ENCODE data around the gene BNC2. TPM values are rescaled to one million over a fixed set of nuclear protein-coding genes. Genes with fewer than 3 reads are reported as not detected.

BNC2 gene
- total RNA-seq, 2 donors from 2014 or later: 0.99 to 1.8 TPM

DNA sequence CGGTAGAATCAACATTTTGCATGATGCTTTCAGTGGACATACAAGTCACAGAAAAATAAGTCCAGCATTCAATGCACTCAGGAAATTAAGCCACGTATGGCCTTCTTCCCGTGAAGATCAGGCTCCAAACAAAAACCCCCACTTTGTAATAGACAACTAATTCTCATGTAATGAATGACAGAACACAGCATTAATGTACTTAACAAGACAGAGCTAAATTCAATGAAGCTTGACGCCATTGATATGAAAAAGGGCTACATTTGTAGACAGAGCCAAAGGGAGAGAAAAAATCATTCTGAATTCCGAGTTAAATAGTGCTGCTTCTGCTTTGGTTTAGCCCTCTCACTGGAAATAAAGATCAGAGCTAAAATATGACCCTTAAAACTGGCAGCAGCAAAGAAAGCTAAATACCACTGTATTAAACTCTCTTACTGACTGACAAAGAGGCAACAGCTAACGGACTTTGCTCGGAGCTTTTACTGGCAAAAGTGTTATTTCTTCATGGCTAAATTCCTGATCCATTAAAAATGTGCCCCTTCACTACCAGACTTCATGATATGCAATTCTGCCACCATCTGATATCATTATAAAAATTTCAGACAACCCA, 250.5 kb downstream of the BNC2 start:
- 64 to 71% methylated on average over 7 of the region's 7 CpGs for whole genome bisulfite sequencing, 2 donors
- no peak overlapping the region for H3K27ac ChIP-seq
- DNase-seq (no peak), ATAC-seq (no peak)
- H3K36me3 ChIP-seq (replicated peaks in 1 of 2; ENCODE audit: insufficient read depth in 1 of 2, low read depth in 2 of 2): no peaks in the 10 kb centered on the region
- H3K27me3 ChIP-seq: no peaks in the 10 kb centered on the region
- no peak overlapping the region for H3K4me3 ChIP-seq
- TF ChIP-seq, protein P1, sequence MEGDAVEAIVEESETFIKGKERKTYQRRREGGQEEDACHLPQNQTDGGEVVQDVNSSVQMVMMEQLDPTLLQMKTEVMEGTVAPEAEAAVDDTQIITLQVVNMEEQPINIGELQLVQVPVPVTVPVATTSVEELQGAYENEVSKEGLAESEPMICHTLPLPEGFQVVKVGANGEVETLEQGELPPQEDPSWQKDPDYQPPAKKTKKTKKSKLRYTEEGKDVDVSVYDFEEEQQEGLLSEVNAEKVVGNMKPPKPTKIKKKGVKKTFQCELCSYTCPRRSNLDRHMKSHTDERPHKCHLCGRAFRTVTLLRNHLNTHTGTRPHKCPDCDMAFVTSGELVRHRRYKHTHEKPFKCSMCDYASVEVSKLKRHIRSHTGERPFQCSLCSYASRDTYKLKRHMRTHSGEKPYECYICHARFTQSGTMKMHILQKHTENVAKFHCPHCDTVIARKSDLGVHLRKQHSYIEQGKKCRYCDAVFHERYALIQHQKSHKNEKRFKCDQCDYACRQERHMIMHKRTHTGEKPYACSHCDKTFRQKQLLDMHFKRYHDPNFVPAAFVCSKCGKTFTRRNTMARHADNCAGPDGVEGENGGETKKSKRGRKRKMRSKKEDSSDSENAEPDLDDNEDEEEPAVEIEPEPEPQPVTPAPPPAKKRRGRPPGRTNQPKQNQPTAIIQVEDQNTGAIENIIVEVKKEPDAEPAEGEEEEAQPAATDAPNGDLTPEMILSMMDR (IDR thresholded peaks at IDR 0.05): no peak
- TF ChIP-seq POLR2A (IDR thresholded peaks at IDR 0.05): no peak
- H3K4me1 ChIP-seq: no peaks in the 10 kb centered on the region
- intact Hi-C loops (cut with DNase I): no loop called here
- H3K9me3 ChIP-seq: no peaks in the 10 kb centered on the region

DNA sequence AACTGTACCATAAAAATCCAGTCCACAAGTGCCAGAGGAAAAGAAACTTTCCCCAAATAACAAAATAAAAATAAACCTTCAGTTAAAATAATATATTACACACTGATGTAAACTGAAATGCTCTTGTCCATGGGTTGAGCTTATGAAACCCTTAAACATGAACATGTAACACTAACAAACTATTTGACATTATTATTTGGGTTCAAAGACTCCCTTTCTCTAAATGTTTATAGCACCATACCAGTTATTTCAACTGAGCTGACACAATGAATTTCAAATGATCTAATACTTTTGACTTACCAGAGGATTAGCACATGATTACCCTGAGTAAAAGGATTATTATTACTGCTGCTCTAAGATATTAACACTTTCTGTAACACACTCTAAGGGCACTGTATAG, 251.1 kb downstream of the BNC2 start:
- intact Hi-C loops (cut with DNase I): no loop called here
- Histone ChIP-seq H3K9me3 (no peaks in the 10 kb centered on the region), H3K4me3 (no peak overlapping the region), H3K27me3 (no peaks in the 10 kb centered on the region), H3K27ac (no peak overlapping the region), H3K4me1 (no peaks in the 10 kb centered on the region), H3K36me3 (replicated peaks in 1 of 2; ENCODE audit: insufficient read depth in 1 of 2, low read depth in 2 of 2) (no peaks in the 10 kb centered on the region)
- TF ChIP-seq POLR2A (IDR thresholded peaks at IDR 0.05): no peak
- TF ChIP-seq, protein P1 (IDR thresholded peaks at IDR 0.05): no peak
- DNase-seq (no peak), ATAC-seq (no peak)

DNA sequence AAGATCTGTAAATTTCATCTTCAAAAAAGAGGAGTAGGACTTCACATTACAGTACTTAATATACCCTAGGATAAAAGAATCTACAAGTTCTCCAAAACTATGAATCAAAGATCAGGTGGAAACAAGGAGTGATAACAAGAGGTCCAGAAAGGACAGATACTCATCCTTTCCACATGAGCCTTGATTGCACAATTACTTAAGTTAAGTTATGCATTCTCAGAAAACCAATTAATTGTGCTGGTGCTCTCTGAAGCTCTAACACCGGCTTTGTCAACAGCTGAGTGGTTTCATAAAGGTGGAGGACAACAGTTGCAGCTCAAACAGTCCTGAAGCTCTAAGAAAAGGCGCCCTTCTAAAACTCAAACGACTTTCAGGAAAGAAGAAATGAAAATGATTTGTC, 251.9 kb downstream of the BNC2 start:
- no peaks in the 10 kb centered on the region for H3K27me3 ChIP-seq
- no peak overlapping the region for H3K4me3 ChIP-seq
- no peak for DNase-seq
- intact Hi-C loops (cut with DNase I): no loop called here
- no peaks in the 10 kb centered on the region for H3K9me3 ChIP-seq
- 57 to 59% methylated on average over 3 of the region's 3 CpGs for WGBS, 2 donors
- H3K36me3 ChIP-seq (replicated peaks in 1 of 2; ENCODE audit: insufficient read depth in 1 of 2, low read depth in 2 of 2): no peaks in the 10 kb centered on the region
- TF ChIP-seq, protein P1 (IDR thresholded peaks at IDR 0.05): no peak
- no peak for TF ChIP-seq POLR2A (IDR thresholded peaks at IDR 0.05)
- no peak overlapping the region for H3K27ac ChIP-seq
- no peak for ATAC-seq
- no peaks in the 10 kb centered on the region for H3K4me1 ChIP-seq

DNA sequence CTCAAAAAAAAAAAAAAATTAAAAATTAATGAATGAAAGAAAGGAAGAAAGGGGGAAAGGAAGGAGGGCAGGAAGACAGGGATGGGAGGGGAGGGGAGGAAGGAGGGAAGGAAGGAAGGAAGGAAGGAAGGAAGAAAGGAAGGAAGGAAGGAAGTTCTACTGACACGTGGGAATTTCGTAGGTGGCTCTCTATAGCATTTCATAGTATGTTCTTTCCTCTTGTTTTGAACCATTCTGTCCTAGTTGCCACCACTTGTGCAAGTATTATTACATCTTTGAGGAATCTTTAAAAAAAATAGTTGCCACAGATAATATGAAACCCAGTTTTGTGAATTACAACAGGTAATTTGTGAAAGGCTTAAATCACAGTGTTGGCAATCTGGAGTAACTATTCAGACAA, 253.8 kb downstream of the BNC2 start:
- H3K36me3 ChIP-seq (replicated peaks in 1 of 2; ENCODE audit: insufficient read depth in 1 of 2, low read depth in 2 of 2): no peaks in the 10 kb centered on the region
- WGBS, 2 donors: 72 to 85% methylated on average over 2 of the region's 2 CpGs
- no peaks in the 10 kb centered on the region for H3K4me1 ChIP-seq
- no peak overlapping the region for H3K27ac ChIP-seq
- intact Hi-C loops (cut with DNase I): no loop called here
- H3K27me3 ChIP-seq: no peaks in the 10 kb centered on the region
- no peak for ATAC-seq
- TF ChIP-seq, protein P1 (IDR thresholded peaks at IDR 0.05): no peak
- TF ChIP-seq POLR2A (IDR thresholded peaks at IDR 0.05): no peak
- no peak for DNase-seq
- H3K4me3 ChIP-seq: no peak overlapping the region
- H3K9me3 ChIP-seq: no peaks in the 10 kb centered on the region

DNA sequence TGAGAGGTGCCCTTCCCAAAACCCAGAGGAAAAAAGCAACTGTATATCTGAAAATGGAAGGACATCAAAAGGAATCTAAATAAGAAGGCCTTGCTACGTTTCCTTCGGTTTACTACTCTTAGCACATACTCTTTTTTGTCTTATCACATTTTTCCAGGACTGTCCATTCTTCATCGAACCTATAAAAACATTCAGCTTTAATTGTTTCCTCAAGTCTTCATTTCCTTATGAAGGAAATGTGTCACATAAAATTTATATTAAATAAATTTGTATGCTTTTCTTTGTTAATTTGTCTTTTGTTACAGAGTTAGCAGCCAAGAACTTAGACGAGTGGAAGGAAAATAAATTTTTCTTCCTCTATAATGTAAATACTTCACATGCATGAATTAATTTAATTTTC, 255.0 kb downstream of the BNC2 start:
- intact Hi-C loops (cut with DNase I): no loop called here
- DNase-seq (no peak), ATAC-seq (no peak)
- H3K27me3 ChIP-seq: no peaks in the 10 kb centered on the region
- no peaks in the 10 kb centered on the region for H3K36me3 ChIP-seq (replicated peaks in 1 of 2; ENCODE audit: insufficient read depth in 1 of 2, low read depth in 2 of 2)
- 76 to 81% methylated on average over 4 of the region's 4 CpGs for WGBS, 2 donors
- H3K27ac ChIP-seq: no peak overlapping the region
- H3K4me3 ChIP-seq: no peak overlapping the region
- no peaks in the 10 kb centered on the region for H3K4me1 ChIP-seq
- no peak for TF ChIP-seq POLR2A (IDR thresholded peaks at IDR 0.05)
- TF ChIP-seq, protein P1 (IDR thresholded peaks at IDR 0.05): no peak
- no peaks in the 10 kb centered on the region for H3K9me3 ChIP-seq
